GM23338 (cell line): ENCODE data around the gene GALNT9.

Experiments
- POLR2AphosphoS5 ChIP-seq: IDR thresholded peaks from 2 replicates; pipeline ENCODE4 v1.6.1; 2016; ENCODE audit warnings: antibody characterized with exemption, low read depth
- TF ChIP-seq, protein P1 (sequence below), 2 experiments: fragments of 200-600 bp in 1 of 2; sonication (generic) in 1 of 2; conservative IDR thresholded peaks; 2 replicates each; pipeline versions ENCODE4 v1.5.1 to v1.6.1; 2016 to 2017; ENCODE audit warnings: antibody characterized with exemption in 2 of 2, low read depth in 2 of 2, mild to moderate bottlenecking in 2 of 2, moderate library complexity in 1 of 2

- TF ChIP-seq, protein P1, sequence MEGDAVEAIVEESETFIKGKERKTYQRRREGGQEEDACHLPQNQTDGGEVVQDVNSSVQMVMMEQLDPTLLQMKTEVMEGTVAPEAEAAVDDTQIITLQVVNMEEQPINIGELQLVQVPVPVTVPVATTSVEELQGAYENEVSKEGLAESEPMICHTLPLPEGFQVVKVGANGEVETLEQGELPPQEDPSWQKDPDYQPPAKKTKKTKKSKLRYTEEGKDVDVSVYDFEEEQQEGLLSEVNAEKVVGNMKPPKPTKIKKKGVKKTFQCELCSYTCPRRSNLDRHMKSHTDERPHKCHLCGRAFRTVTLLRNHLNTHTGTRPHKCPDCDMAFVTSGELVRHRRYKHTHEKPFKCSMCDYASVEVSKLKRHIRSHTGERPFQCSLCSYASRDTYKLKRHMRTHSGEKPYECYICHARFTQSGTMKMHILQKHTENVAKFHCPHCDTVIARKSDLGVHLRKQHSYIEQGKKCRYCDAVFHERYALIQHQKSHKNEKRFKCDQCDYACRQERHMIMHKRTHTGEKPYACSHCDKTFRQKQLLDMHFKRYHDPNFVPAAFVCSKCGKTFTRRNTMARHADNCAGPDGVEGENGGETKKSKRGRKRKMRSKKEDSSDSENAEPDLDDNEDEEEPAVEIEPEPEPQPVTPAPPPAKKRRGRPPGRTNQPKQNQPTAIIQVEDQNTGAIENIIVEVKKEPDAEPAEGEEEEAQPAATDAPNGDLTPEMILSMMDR (conservative IDR thresholded peaks at IDR 0.05; ENCODE audit: low read depth in 2 of 2), result no peak
- no peak for TF ChIP-seq POLR2AphosphoS5
Measured at GRCh38 chr12:132286912-132287311, 42.5 kb downstream of the GALNT9 start.
